ENCODE results near the gene IL20RB. TPM values are rescaled to one million over a fixed set of nuclear protein-coding genes. Genes with fewer than 3 reads are reported as not detected.

IL20RB gene
- polyA plus RNA-seq (2012; ENCODE audit: low read depth, missing spikeins) = 0.13 TPM

- DNase-seq (ENCODE audit: insufficient read length, low spot score) = no peak
- no peak for TF ChIP-seq POLR2AphosphoS5 (IDR thresholded peaks at IDR 0.05; ENCODE audit: low read depth, low read length)
- TF ChIP-seq POU2F2 (IDR thresholded peaks at IDR 0.05; ENCODE audit: low read depth, low read length) = no peak
- no peak for TF ChIP-seq PAX5 (IDR thresholded peaks at IDR 0.05; ENCODE audit: insufficient read depth, low read length, severe bottlenecking)
- no peak for TF ChIP-seq TAF1 (IDR thresholded peaks at IDR 0.05; ENCODE audit: low read depth, low read length)
- no peak for TF ChIP-seq POLR2A (IDR thresholded peaks at IDR 0.05; ENCODE audit: low read depth, low read length)
- TF ChIP-seq SPI1 (IDR thresholded peaks at IDR 0.05; ENCODE audit: low read depth, low read length) = no peak
- FAIRE-seq = no peak
These were observed at the start of gene IL20RB for GRCh38 chr3:136957751-136958288. IL20RB (plus strand) TSS chr3:136957983; CDS start chr3:136958114, 131 bp downstream.

GRCh38 chr3:136908297-136908696 is 49.5 kb upstream of the IL20RB start:
- FAIRE-seq = no peak
- no peak for DNase-seq (ENCODE audit: insufficient read length, low spot score)
- no peak for TF ChIP-seq PAX5 (IDR thresholded peaks at IDR 0.05; ENCODE audit: insufficient read depth, low read length, severe bottlenecking)

GRCh38 chr3:136909187-136909586 is 48.6 kb upstream of the IL20RB start:
- DNase-seq (ENCODE audit: insufficient read length, low spot score) (no peak), FAIRE-seq (peak; percentile 72)
- no peak for TF ChIP-seq POU2F2 (IDR thresholded peaks at IDR 0.05; ENCODE audit: low read depth, low read length)
- TF ChIP-seq POLR2A (IDR thresholded peaks at IDR 0.05; ENCODE audit: low read depth, low read length) = no peak
- TF ChIP-seq POLR2AphosphoS5 (IDR thresholded peaks at IDR 0.05; ENCODE audit: low read depth, low read length) = no peak
- TF ChIP-seq TAF1 (IDR thresholded peaks at IDR 0.05; ENCODE audit: low read depth, low read length) = no peak
- no peak for TF ChIP-seq PAX5 (IDR thresholded peaks at IDR 0.05; ENCODE audit: insufficient read depth, low read length, severe bottlenecking)
- TF ChIP-seq SPI1 (IDR thresholded peaks at IDR 0.05; ENCODE audit: low read depth, low read length) = no peak

- FAIRE-seq (no peak), DNase-seq (ENCODE audit: insufficient read length, low spot score) (no peak)
- TF ChIP-seq POU2F2 (IDR thresholded peaks at IDR 0.05; ENCODE audit: low read depth, low read length) = no peak
- no peak for TF ChIP-seq PAX5 (IDR thresholded peaks at IDR 0.05; ENCODE audit: insufficient read depth, low read length, severe bottlenecking)
These were observed 47.1 kb upstream of the IL20RB start for GRCh38 chr3:136910697-136911096.

GRCh38 chr3:136913168-136913567 is 44.6 kb upstream of the IL20RB start:
- TF ChIP-seq PAX5 (IDR thresholded peaks at IDR 0.05; ENCODE audit: insufficient read depth, low read length, severe bottlenecking) (no peak), SPI1 (IDR thresholded peaks at IDR 0.05; ENCODE audit: low read depth, low read length) (no peak), POLR2AphosphoS5 (IDR thresholded peaks at IDR 0.05; ENCODE audit: low read depth, low read length) (no peak), TAF1 (IDR thresholded peaks at IDR 0.05; ENCODE audit: low read depth, low read length) (no peak), POLR2A (IDR thresholded peaks at IDR 0.05; ENCODE audit: low read depth, low read length) (no peak), POU2F2 (IDR thresholded peaks at IDR 0.05; ENCODE audit: low read depth, low read length) (no peak)
- DNase-seq (ENCODE audit: insufficient read length, low spot score) = no peak
- FAIRE-seq = no peak

- TF ChIP-seq PAX5 (IDR thresholded peaks at IDR 0.05; ENCODE audit: insufficient read depth, low read length, severe bottlenecking) = no peak
- TF ChIP-seq POLR2AphosphoS5 (IDR thresholded peaks at IDR 0.05; ENCODE audit: low read depth, low read length) = no peak
- no peak for TF ChIP-seq POLR2A (IDR thresholded peaks at IDR 0.05; ENCODE audit: low read depth, low read length)
- no peak for TF ChIP-seq TAF1 (IDR thresholded peaks at IDR 0.05; ENCODE audit: low read depth, low read length)
- TF ChIP-seq SPI1 (IDR thresholded peaks at IDR 0.05; ENCODE audit: low read depth, low read length) = no peak
- TF ChIP-seq POU2F2 (IDR thresholded peaks at IDR 0.05; ENCODE audit: low read depth, low read length) = no peak
- no peak for DNase-seq (ENCODE audit: insufficient read length, low spot score)
- FAIRE-seq = no peak
These were observed 43.0 kb upstream of the IL20RB start for GRCh38 chr3:136914739-136915138.

GRCh38 chr3:136916223-136916622 is 41.6 kb upstream of the IL20RB start:
- DNase-seq (ENCODE audit: insufficient read length, low spot score) = no peak
- TF ChIP-seq POLR2A (IDR thresholded peaks at IDR 0.05; ENCODE audit: low read depth, low read length) = no peak
- no peak for TF ChIP-seq PAX5 (IDR thresholded peaks at IDR 0.05; ENCODE audit: insufficient read depth, low read length, severe bottlenecking)
- TF ChIP-seq SPI1 (IDR thresholded peaks at IDR 0.05; ENCODE audit: low read depth, low read length) = no peak
- no peak for TF ChIP-seq POU2F2 (IDR thresholded peaks at IDR 0.05; ENCODE audit: low read depth, low read length)
- TF ChIP-seq TAF1 (IDR thresholded peaks at IDR 0.05; ENCODE audit: low read depth, low read length) = no peak
- TF ChIP-seq POLR2AphosphoS5 (IDR thresholded peaks at IDR 0.05; ENCODE audit: low read depth, low read length) = no peak
- FAIRE-seq = peak; percentile 16

- TF ChIP-seq POU2F2 (IDR thresholded peaks at IDR 0.05; ENCODE audit: low read depth, low read length) (no peak), TAF1 (IDR thresholded peaks at IDR 0.05; ENCODE audit: low read depth, low read length) (no peak), POLR2A (IDR thresholded peaks at IDR 0.05; ENCODE audit: low read depth, low read length) (no peak), SPI1 (IDR thresholded peaks at IDR 0.05; ENCODE audit: low read depth, low read length) (no peak), PAX5 (IDR thresholded peaks at IDR 0.05; ENCODE audit: insufficient read depth, low read length, severe bottlenecking) (no peak), POLR2AphosphoS5 (IDR thresholded peaks at IDR 0.05; ENCODE audit: low read depth, low read length) (no peak)
- DNase-seq (ENCODE audit: insufficient read length, low spot score) (no peak), FAIRE-seq (peak; percentile 51)
These were observed 37.8 kb upstream of the IL20RB start for GRCh38 chr3:136919799-136920580.

- DNase-seq (ENCODE audit: insufficient read length, low spot score) (no peak), FAIRE-seq (peak; percentile 86)
- TF ChIP-seq POLR2AphosphoS5 (IDR thresholded peaks at IDR 0.05; ENCODE audit: low read depth, low read length) (no peak), POU2F2 (IDR thresholded peaks at IDR 0.05; ENCODE audit: low read depth, low read length) (no peak), TAF1 (IDR thresholded peaks at IDR 0.05; ENCODE audit: low read depth, low read length) (no peak), SPI1 (IDR thresholded peaks at IDR 0.05; ENCODE audit: low read depth, low read length) (no peak), POLR2A (IDR thresholded peaks at IDR 0.05; ENCODE audit: low read depth, low read length) (no peak), PAX5 (IDR thresholded peaks at IDR 0.05; ENCODE audit: insufficient read depth, low read length, severe bottlenecking) (no peak)
These were observed 36.7 kb upstream of the IL20RB start for GRCh38 chr3:136920904-136921611.

All from GM12891 (cell line).